ENCODE data around the gene DGUOK.
A peak's percentile ranks its signal among the peaks of the same experiment; 100 is the strongest.
"Not testable (repeated sequence)": the region's sequence is repeated elsewhere in the genome, so short reads cannot be mapped to it uniquely, and the experiment has no call there.

DGUOK gene

DNA sequence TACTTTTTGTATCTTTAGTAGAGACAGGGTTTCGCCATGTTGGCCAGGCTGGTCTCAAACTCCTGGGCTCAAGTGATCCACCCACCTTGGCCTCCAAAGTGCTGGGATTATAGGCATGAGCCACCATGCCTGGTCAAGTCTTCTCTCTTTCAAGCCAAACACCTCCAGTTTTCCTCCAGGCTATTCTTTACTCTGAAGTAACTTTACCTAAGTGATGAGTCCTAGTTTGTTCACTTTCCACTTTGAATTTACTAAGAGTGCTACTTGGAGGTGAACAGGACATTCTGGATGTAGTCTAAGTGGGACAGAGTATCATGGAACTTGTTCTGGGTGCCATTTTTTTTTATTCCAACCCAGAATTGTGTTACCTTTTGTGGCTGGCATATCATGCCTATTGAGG is 13.4 kb downstream of the DGUOK start:
- WGBS (ENCODE audit: extremely low coverage, insufficient coverage, insufficient read length): no CpG with 5 or more reads among the region's 1 CpG
- not testable (repeated sequence) for H4K8ac ChIP-seq (ENCODE audit: low read depth, low read length); H3K79me1 ChIP-seq (ENCODE audit: low read length); H4K12ac ChIP-seq (ENCODE audit: low read depth, low read length); H3K18ac ChIP-seq (ENCODE audit: low read length); H3K9me3 ChIP-seq (ENCODE audit: insufficient read depth, low read depth, low read length); H3K4me2 ChIP-seq (ENCODE audit: low read length); H2AK5ac ChIP-seq (ENCODE audit: low read length); H3K9ac ChIP-seq (ENCODE audit: low read length); H2AFZ ChIP-seq (ENCODE audit: insufficient read depth, low read length, poor library complexity); H3K4me3 ChIP-seq (ENCODE audit: low read depth, low read length); H4K91ac ChIP-seq (ENCODE audit: low read depth, low read length); H2BK12ac ChIP-seq (ENCODE audit: low read length); H3K27ac ChIP-seq (ENCODE audit: low read depth, low read length); H2BK120ac ChIP-seq (ENCODE audit: insufficient read depth, low read length, poor library complexity); H3K23ac ChIP-seq (ENCODE audit: low read length); H3K27me3 ChIP-seq (ENCODE audit: insufficient read depth, low read length); H3K79me2 ChIP-seq (ENCODE audit: control insufficient read depth, insufficient read depth, low read length, poor library complexity); H3K4me1 ChIP-seq (ENCODE audit: control insufficient read depth in 1 of 2, insufficient read depth in 2 of 2, low read length in 2 of 2); H2BK5ac ChIP-seq (ENCODE audit: low read depth, low read length, poor library complexity); H3K14ac ChIP-seq (ENCODE audit: low read length); H3K4ac ChIP-seq (ENCODE audit: low read depth, low read length)
- DNase-seq: peak in 1 of 2 donors; percentile 19
- peaks cover 4 to 14% of the 10 kb centered on the region in 2 experiments for H3K36me3 ChIP-seq (ENCODE audit: control insufficient read depth in 1 of 2, insufficient read depth in 2 of 2, low read length in 2 of 2)

DNA sequence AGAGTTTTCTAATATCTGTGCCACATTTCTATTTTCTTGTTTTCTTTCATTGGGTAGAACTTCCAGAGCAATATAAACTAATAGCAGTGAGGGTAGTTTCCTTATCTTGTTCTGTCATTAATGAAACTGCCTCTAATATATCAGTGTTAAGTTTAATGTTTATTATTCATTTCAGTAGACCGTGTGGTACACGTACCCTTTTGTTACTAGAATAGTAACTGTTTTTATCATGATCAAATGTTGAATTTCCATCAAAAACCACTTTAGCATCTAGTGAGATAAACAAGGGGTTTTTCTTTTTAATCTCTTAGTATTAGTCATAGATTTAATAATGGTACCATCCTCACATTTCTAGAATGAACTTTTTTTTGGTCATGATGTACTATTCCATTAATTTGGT is 16.0 kb downstream of the DGUOK start:
- Histone ChIP-seq H3K14ac (ENCODE audit: low read length) (no peak overlapping the region), H4K91ac (ENCODE audit: low read depth, low read length) (no peak overlapping the region), H3K9me3 (ENCODE audit: insufficient read depth, low read depth, low read length) (no peaks in the 10 kb centered on the region), H2BK5ac (ENCODE audit: low read depth, low read length, poor library complexity) (no peak overlapping the region), H3K4ac (ENCODE audit: low read depth, low read length) (no peak overlapping the region), H4K12ac (ENCODE audit: low read depth, low read length) (no peak overlapping the region), H2AFZ (ENCODE audit: insufficient read depth, low read length, poor library complexity) (no peak overlapping the region), H3K4me2 (ENCODE audit: low read length) (no peak overlapping the region), H2AK5ac (ENCODE audit: low read length) (no peak overlapping the region), H3K9ac (ENCODE audit: low read length) (no peak overlapping the region), H3K79me2 (ENCODE audit: control insufficient read depth, insufficient read depth, low read length, poor library complexity) (no peaks in the 10 kb centered on the region), H4K8ac (ENCODE audit: low read depth, low read length) (no peak overlapping the region), H3K4me3 (ENCODE audit: low read depth, low read length) (no peak overlapping the region), H3K18ac (ENCODE audit: low read length) (no peak overlapping the region), H3K4me1 (ENCODE audit: control insufficient read depth in 1 of 2, insufficient read depth in 2 of 2, low read length in 2 of 2) (peaks cover 0 to 2% of the 10 kb centered on the region in 2 experiments), H3K23ac (ENCODE audit: low read length) (no peak overlapping the region), H2BK12ac (ENCODE audit: low read length) (no peak overlapping the region), H3K36me3 (ENCODE audit: control insufficient read depth in 1 of 2, insufficient read depth in 2 of 2, low read length in 2 of 2) (peaks cover 4 to 21% of the 10 kb centered on the region in 2 experiments), H3K79me1 (ENCODE audit: low read length) (no peaks in the 10 kb centered on the region), H3K27me3 (ENCODE audit: insufficient read depth, low read length) (no peaks in the 10 kb centered on the region), H3K27ac (ENCODE audit: low read depth, low read length) (no peak overlapping the region), H2BK120ac (ENCODE audit: insufficient read depth, low read length, poor library complexity) (no peak overlapping the region)
- WGBS (ENCODE audit: extremely low coverage, insufficient coverage, insufficient read length): no CpG with 5 or more reads among the region's 2 CpGs
- no peak for DNase-seq

GRCh38 chr2:73944714-73945113 is 18.0 kb downstream of the DGUOK start:
- H2AFZ ChIP-seq (ENCODE audit: insufficient read depth, low read length, poor library complexity): no peak overlapping the region
- no peak overlapping the region for H3K23ac ChIP-seq (ENCODE audit: low read length)
- H3K4me1 ChIP-seq (ENCODE audit: control insufficient read depth in 1 of 2, insufficient read depth in 2 of 2, low read length in 2 of 2): peaks cover 0 to 2% of the 10 kb centered on the region in 2 experiments
- H3K79me2 ChIP-seq (ENCODE audit: control insufficient read depth, insufficient read depth, low read length, poor library complexity): no peaks in the 10 kb centered on the region
- no peaks in the 10 kb centered on the region for H3K79me1 ChIP-seq (ENCODE audit: low read length)
- no CpG with 5 or more reads among the region's 4 CpGs for WGBS (ENCODE audit: extremely low coverage, insufficient coverage, insufficient read length)
- no peak overlapping the region for H2BK5ac ChIP-seq (ENCODE audit: low read depth, low read length, poor library complexity)
- no peak overlapping the region for H3K4ac ChIP-seq (ENCODE audit: low read depth, low read length)
- H3K4me3 ChIP-seq (ENCODE audit: low read depth, low read length): no peak overlapping the region
- H3K4me2 ChIP-seq (ENCODE audit: low read length): no peak overlapping the region
- H2BK120ac ChIP-seq (ENCODE audit: insufficient read depth, low read length, poor library complexity): no peak overlapping the region
- no peaks in the 10 kb centered on the region for H3K9me3 ChIP-seq (ENCODE audit: insufficient read depth, low read depth, low read length)
- H4K91ac ChIP-seq (ENCODE audit: low read depth, low read length): no peak overlapping the region
- peaks cover 9 to 22% of the 10 kb centered on the region in 2 experiments for H3K36me3 ChIP-seq (ENCODE audit: control insufficient read depth in 1 of 2, insufficient read depth in 2 of 2, low read length in 2 of 2)
- H3K14ac ChIP-seq (ENCODE audit: low read length): no peak overlapping the region
- H3K18ac ChIP-seq (ENCODE audit: low read length): no peak overlapping the region
- H2BK12ac ChIP-seq (ENCODE audit: low read length): no peak overlapping the region
- DNase-seq: peak; percentile 56 to 74
- no peak overlapping the region for H3K9ac ChIP-seq (ENCODE audit: low read length)
- no peak overlapping the region for H4K12ac ChIP-seq (ENCODE audit: low read depth, low read length)
- H3K27ac ChIP-seq (ENCODE audit: low read depth, low read length): no peak overlapping the region
- H4K8ac ChIP-seq (ENCODE audit: low read depth, low read length): no peak overlapping the region
- no peak overlapping the region for H2AK5ac ChIP-seq (ENCODE audit: low read length)
- H3K27me3 ChIP-seq (ENCODE audit: insufficient read depth, low read length): no peaks in the 10 kb centered on the region

DNA sequence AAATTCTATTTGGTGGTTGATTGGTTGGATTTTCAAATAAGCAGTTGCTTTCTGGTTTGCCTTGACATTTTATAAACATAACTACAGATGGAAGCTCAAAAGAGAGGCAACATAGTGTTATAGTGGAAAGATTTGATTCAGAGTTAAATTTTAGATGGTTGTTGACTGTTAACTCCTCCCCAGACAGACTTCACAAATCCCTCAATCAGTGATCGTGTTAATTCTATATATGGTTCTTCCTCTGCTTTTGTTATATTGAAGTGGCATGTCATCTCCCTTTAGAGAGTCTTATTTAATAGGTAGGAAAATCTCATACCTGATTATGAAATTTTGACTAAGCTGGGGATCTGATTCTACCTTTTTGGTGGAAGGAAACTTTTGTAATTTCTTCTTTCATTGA is 19.5 kb downstream of the DGUOK start:
- Histone ChIP-seq H4K91ac (ENCODE audit: low read depth, low read length) (no peak overlapping the region), H2BK12ac (ENCODE audit: low read length) (no peak overlapping the region), H3K4me1 (ENCODE audit: control insufficient read depth in 1 of 2, insufficient read depth in 2 of 2, low read length in 2 of 2) (peaks cover 0 to 2% of the 10 kb centered on the region in 2 experiments), H3K27ac (ENCODE audit: low read depth, low read length) (no peak overlapping the region), H3K4ac (ENCODE audit: low read depth, low read length) (no peak overlapping the region), H3K79me1 (ENCODE audit: low read length) (no peaks in the 10 kb centered on the region), H3K4me3 (ENCODE audit: low read depth, low read length) (no peak overlapping the region), H3K27me3 (ENCODE audit: insufficient read depth, low read length) (no peaks in the 10 kb centered on the region), H2AK5ac (ENCODE audit: low read length) (no peak overlapping the region), H3K18ac (ENCODE audit: low read length) (no peak overlapping the region), H3K9me3 (ENCODE audit: insufficient read depth, low read depth, low read length) (no peaks in the 10 kb centered on the region), H4K12ac (ENCODE audit: low read depth, low read length) (no peak overlapping the region), H2BK5ac (ENCODE audit: low read depth, low read length, poor library complexity) (no peak overlapping the region), H3K36me3 (ENCODE audit: control insufficient read depth in 1 of 2, insufficient read depth in 2 of 2, low read length in 2 of 2) (peaks cover 14 to 29% of the 10 kb centered on the region in 2 experiments), H3K9ac (ENCODE audit: low read length) (no peak overlapping the region), H4K8ac (ENCODE audit: low read depth, low read length) (no peak overlapping the region), H2BK120ac (ENCODE audit: insufficient read depth, low read length, poor library complexity) (no peak overlapping the region), H3K79me2 (ENCODE audit: control insufficient read depth, insufficient read depth, low read length, poor library complexity) (no peaks in the 10 kb centered on the region), H2AFZ (ENCODE audit: insufficient read depth, low read length, poor library complexity) (no peak overlapping the region), H3K4me2 (ENCODE audit: low read length) (no peak overlapping the region), H3K23ac (ENCODE audit: low read length) (no peak overlapping the region), H3K14ac (ENCODE audit: low read length) (no peak overlapping the region)
- no peak for DNase-seq
- WGBS (ENCODE audit: extremely low coverage, insufficient coverage, insufficient read length): no CpG with 5 or more reads among the region's 1 CpG
